ENCODE results near the gene CSF3.

Gene CSF3

DNA sequence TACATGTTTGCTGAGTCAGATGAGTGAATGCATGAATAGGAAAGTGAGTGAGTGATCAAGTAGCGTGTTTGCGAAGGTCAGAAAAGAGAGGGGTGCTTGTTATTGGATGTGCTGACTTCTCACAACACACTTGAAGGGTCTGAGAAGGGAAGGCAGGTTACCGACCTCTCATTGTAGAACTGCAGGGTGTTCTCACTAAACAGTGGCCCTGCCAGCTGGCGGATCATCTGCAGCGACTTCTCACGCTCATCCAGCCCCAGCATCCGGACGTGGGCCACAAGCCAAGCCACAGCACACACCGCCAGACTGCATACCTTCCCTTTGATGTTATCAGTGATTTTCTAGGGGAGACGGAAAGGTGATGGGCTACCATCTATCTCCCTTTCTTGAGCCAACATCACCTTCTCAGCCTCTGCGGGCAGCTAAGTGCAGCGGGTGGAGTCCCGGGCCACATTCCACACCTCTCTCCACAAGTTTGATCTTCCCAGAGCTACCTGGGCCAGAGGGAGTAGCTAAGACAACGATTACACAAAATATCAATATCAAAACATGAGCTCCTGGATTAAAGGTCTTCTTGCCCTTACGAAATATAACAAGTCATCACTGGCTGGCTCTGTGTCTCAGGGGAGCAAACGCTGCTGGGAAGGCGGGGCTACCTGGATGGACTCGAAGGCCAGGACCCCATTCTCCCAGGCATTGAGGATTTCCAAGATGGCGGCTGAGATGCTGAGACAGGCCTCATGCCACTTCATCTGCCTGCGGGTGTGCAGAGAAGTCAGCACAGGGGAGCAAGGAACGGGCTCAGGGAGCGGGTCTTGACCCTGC, 11.0 kb downstream of the CSF3 start:
- DNase-seq = no peak

DNA sequence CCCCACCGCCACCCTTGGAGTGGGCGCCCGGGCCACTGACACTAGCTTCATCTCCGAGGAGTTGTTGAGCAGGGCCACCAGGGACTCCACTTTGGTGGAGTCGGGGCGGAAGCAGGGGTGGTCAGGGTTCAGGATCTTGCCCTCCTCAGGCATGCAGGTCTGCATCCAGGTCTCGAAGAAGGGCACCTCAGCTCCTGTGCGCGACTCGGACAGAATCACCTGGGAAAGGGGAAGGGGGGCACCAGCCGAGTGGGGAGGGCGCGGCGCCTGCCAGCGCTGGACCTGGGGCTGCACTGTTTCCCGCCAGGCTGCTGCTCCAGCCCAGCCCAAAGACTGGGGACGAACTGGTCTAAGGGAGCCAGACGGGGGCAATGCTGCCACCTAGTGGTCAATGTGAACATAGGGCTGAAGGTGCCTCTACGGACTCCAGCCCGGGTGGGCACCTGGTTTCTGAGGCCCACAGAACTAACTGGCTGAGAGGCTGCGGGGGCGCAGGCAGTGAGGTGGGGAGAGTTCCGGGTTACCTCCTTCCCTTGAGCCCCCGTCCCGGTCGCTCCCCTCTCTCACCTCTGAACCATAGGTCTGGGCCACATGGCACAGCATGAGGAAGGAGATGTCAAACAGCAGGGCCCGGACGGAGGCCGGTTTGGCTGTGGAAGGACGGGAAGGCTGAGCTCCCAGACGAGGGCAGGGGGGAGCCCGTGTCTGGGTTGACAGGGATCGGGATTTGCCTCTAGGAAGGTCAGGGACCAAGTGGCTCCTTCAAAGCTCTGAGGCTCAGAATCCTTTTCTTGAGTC, 11.8 kb downstream of the CSF3 start:
- DNase-seq = peak; percentile 6

GRCh38 chr17:40027614-40028012, 12.4 kb downstream of the CSF3 start:
- DNase-seq = no peak

- DNase-seq = no peak
These were observed 13.4 kb downstream of the CSF3 start for GRCh38 chr17:40028595-40028994.

- no peak for DNase-seq
These were observed 16.5 kb downstream of the CSF3 start for GRCh38 chr17:40031706-40032105.

DNA sequence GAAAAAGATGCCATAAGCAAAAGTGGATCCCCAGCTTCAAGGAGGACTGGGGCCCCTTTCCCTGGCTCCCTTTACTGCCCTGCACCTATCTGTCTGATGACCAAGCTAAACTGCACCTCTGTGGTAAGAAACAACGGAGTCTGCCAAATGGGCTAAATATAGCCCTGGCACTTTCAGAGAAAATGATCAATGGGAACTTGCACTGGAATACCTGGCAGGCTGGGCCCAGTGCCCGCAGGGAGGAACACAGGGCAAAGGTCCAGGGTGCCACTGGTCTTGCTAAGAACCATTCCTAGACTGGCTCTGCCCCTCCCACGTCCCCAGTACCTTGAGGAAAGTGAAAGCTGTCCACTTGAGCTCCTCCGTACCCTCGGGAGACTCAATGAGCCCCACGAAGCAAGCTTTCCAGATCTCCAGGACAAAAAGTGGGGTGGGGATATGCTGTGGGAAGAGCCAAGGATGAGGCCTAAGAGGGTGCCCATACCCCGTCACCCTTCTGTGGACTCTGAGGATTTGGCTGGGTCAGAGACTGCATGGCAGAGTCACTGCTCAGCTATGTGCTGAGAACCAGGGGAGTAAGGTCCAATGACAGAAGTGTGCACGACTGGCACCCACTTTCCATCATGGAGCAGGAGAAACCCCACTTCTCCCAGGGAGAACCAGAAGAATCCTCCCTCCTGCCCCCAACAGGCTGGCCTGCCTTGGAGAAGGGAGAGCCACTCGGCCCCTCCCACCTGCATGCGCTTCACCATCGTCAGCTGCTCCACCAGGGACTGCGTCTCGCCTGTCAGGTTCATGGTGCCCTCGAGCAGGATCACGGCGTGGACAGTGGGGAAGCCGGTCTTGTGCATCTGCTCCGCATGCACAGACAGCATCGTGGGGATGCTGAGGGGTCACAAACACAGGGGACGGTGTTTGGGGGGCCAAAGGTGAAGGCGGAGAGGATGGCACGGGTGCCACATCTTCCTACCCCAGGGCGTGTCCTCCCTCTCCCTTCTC, 17.4 kb downstream of the CSF3 start:
- no peak for DNase-seq

- DNase-seq = no peak
These were observed 18.1 kb downstream of the CSF3 start for GRCh38 chr17:40033339-40033738.

DNA sequence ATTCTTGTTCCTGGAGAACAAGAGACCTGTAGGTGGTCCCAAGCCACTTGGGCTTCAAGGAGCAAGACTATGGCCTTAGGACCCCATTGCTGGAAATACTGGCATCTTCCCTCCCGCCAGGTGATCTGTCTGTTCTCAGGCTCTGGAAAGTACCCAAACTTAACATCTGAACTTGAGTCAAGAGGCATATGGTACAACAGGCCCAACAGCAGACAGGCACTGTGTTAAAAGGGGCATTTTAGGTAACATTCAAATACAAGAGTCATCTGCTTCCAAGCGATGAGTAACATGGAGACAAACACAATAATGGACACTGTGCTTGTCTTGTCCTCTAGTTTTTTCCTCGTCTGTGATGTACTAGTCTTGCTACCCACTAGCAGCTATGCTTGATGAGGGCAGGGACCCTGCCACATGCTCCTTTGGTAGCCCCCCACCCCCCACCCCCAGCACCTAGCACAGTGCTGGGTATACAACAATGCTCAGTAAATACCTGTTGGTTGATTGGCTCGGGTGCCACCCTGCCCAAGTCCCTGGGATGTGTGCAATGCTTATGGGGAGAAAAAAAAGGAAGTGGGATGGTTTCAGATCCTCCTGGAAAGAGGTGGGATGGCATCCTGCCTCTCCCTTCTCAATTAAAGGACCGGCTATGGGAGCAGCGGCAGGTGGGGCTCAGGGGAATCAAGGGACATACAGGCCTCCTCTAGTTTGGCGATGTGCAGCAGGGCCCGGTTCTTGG, 19.4 kb downstream of the CSF3 start:
- DNase-seq = no peak

- no peak for DNase-seq
These were observed 19.9 kb downstream of the CSF3 start for GRCh38 chr17:40035162-40035559.

GRCh38 chr17:40038882-40039513, 23.8 kb downstream of the CSF3 start:
- DNase-seq = no peak

DNA sequence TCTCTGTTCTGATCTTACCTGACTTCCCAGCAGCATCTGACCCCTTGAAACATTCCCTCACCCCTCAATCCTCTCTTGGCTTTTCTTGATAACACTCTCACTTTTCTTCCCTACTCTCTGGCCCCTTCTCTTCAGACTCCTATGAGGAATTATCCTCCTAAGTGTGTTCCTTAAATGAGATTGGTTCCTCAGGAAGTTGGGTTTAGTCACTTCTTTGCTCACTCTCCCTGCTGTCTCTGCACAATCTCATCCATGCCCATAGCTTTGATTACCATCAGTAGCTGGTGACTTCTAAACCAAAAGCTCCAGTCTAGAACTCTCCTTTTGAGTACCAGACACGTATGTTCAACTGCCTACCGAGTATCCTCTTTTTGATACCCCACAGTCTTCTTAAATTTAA, 26.0 kb downstream of the CSF3 start:
- no peak for DNase-seq

DNA sequence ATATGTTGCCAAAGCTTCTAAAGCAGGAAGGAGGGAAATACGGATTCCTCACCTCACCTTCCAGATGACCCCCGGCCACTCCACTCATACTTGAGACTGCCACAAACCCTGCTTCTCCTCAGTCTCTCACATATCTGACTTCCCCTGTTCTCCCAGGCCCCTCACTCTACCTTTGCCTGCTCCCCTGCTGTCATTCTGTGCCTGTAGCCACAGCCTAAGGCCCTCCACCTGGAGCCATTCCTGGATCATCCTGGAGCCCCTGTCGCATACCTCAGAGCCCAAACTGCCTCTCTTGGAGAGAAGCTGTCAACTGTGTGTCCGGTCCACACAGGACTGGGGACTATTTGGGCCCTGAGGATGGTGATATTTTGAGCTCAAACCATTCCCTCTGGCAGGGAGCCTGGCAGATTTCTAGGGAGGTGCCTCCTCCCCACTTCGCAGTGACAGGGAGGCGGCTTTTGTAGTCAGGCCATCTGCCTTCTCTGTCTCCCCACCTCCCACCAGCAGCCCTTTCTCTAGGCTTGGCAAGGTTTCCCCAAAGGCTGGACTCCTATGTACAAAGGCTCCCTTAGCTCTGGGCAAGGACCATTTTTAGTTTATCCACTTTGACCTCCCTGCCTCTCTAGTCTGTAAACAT, 41.3 kb downstream of the CSF3 start:
- DNase-seq = no peak

DNA sequence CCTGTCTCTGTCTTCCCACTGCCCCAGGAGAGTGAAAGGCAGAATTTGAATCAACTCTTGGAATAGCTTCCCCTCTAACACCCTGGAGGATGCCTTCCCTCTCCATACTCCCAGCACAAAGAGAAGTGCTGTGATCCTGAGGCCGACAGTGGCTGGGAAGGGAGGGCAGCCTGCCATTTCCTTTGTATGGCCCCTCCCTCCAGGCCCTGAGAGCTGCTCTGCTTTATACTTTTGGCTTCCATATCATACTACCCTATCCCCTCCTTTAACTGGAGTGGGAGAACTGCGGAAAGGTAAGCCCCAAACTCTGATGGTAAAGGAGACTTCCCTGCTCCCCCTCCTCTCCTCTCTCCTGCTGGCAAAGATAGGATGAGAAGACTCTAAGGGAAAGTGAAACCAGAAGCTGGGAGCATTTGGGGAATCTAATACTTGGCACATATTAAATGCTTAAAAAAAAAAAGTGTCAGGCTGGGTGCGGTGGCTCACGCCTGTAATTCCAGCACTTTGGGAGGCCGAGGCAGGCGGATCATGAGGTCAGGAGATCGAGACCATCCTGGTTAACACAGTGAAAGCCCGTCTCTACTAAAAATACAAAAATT, 43.0 kb downstream of the CSF3 start:
- DNase-seq = no peak

DNA sequence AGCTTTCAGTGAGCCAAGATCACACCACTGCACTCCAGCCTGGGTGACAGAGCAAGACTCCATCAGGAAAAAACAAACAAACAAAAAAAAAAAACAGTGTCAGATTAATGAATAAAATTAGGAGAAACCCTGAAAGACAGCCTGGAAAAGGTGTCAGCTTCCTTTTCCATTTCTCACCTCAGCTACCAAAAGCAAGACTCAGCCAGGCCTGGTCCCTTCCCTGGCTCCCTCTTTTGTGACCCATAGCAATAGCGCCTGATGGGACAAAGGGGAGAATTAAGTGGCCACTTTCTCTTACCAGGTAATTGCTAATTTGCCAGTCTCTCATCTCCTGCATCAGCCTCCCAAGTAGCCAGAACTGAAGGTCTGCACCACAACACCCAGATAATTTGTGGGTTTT, 43.6 kb downstream of the CSF3 start:
- DNase-seq = no peak

GRCh38 chr17:40059729-40060475, 44.7 kb downstream of the CSF3 start:
- no peak for DNase-seq

- DNase-seq = no peak
These were observed 45.8 kb downstream of the CSF3 start for GRCh38 chr17:40060887-40061608.

DNA sequence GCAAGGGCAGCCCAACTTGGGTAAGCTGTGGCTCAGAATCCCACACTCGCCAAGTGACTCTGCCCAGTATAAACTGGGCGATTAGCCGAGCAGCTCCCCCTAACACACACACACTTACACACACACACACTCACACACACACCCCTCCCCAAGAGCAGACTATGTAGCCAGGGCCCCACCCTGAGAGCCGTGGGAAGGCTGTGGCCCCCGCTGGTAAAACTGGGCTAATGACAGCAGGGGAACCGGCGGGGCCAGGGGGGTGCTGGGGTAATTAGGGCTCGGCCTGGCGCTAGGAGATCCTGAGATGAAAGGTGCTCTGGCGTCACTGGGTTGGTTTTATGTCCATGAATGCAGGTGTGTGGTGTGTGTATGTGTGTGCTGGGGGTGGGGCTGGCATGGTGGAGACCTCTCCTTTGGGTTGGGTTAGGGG, 46.4 kb downstream of the CSF3 start:
- DNase-seq = no peak

- no peak for DNase-seq
These were observed 47.3 kb downstream of the CSF3 start, which contains the start of gene THRA for GRCh38 chr17:40062329-40063186. Gene THRA (plus strand): TSS chr17:40062965. CDS start chr17:40074489, 11,524 bp downstream.
